ENCODE data around the gene CTDSP2.
A peak's percentile ranks its signal among the peaks of the same experiment; 100 is the strongest.
"Not testable (repeated sequence)": the region's sequence is repeated elsewhere in the genome, so short reads cannot be mapped to it uniquely, and the experiment has no call there.

Gene CTDSP2, protein sequence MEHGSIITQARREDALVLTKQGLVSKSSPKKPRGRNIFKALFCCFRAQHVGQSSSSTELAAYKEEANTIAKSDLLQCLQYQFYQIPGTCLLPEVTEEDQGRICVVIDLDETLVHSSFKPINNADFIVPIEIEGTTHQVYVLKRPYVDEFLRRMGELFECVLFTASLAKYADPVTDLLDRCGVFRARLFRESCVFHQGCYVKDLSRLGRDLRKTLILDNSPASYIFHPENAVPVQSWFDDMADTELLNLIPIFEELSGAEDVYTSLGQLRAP

GRCh38 chr12:57846577-57847319 lies at the start of gene CTDSP2:
TSS of gene CTDSP2 (minus strand) at chr12:57846729. CDS start at chr12:57846435, 294 bp downstream.
- peak; percentile 100 for DNase-seq (ENCODE audit: low spot score)

GRCh38 chr12:57896115-57896433 lies 49.5 kb upstream of the CTDSP2 start:
- DNase-seq (ENCODE audit: low spot score): no peak

DNA sequence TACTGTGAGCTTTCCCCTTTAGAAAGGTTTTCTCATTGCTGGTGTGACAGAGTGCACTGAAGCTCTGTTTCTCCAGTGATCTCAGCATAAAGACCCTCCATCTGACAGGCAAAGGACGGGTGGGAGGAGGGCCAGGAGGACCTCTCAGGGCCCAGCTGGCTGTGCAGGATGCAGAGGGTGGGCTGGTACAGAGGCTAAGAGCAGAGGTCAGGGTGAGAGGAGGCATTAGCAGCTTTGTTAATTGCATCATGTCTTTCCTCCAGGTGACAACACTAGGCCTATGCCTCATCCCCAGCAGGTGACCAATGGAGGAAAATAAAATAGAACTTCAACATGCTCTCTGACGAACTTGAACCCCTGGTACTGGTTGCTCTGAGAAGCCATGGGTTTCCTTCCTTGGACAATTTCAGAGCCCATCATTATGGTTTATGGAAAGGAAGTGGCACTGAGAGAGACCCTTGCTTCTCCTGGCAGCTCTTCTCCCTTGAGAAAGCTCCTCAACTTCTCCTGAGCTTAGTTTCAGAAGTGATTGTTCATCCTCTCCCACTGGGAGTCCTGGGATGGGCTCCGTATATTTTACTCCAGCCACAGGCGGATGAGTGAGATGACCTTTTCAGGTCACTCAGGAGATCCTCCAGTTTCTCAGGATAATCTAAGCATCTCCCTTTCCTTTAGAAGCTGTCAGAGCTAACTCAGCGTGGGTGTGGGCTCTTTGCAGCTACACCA lies 49.0 kb upstream of the CTDSP2 start:
- no peak for DNase-seq (ENCODE audit: low spot score)

DNA sequence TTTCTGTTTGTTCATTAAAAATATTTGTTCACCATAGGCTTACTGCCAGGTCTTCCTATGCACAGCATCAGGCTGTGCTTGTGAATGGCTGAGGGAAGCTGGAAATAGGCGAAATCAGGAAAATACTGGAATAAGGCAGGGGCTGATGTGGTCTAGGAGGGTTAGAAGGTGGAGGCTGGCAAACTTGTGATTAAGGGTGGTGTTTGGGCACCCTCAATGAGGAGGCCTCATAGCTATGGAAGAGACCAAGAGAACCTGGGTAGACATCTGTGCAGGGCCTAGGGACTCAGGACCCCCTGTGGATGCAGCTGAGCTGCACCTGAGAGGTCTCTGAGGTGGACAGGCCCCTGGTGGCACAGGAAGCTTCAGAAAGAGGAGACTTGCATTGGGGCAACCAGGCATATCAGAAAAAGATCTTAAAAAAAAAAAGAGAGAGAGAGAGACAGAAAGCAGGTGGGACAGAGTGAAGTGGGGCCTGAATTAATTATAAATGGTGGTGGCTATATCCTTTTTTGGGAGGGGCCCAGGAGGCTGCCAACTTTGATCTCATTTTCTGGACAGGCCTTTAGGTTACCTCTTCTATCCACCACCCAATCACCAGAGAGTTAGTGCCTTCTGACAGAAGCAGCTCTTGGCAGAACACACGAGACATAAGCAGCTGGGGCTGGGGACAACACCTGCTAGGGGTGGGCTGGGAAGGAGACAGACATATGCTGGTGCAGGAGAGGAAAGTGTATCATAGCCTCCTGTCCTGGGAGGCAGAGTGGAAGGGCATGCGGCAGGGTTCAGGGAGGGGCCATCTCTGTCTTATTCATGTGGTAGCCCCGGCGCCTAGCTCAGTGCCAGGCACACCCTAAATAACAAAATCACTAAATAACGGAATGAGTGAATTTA lies 48.1 kb upstream of the CTDSP2 start:
- DNase-seq (ENCODE audit: low spot score): no peak

DNA sequence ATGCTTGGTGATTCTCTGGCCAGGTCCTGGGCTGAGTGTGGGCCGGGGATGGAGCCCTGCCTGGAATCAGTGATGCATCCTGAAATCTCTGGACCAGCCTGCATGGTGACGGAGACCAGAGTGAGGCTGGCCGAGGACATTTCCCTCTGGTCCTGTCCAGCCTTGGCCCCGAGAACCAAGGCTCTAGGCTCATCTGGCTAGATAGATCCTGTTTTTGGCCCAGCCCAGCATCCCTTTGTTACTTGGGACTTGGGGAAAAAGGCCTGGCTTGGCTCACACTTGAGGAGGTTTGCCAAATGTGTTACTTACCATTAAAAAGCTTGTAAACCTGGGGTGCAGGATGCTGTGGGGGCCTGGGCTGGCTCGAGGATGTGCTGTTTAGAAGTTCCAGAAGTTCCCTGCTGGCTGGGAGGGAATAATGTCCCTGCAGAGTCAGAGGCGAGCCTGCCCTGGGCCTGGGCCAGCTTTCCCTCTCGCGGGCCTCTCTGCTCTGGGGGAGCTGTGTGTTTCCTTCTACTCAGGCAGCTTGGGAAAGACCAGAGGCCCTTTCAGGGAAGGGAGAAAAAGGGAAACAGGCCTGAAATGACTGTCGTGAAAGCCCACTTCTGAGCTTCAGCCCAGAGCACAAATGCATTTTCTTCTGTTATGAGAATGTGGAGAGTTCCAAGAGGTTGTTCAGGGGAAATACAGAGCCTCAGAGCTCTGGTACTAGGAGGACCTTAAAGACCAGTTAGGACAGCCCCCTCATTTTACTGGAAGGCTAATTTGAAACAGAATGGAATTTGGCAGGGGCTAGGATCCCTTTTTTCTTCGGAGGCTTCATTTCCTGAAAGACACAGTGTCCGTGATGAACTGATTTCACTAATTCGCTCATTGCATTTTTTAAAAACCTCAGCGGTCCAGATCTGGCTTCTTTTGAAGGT lies 47.2 kb upstream of the CTDSP2 start:
- DNase-seq (ENCODE audit: low spot score): peak; percentile 72

- no peak for DNase-seq (ENCODE audit: low spot score)
These were observed 45.9 kb upstream of the CTDSP2 start for GRCh38 chr12:57892232-57892972.

DNA sequence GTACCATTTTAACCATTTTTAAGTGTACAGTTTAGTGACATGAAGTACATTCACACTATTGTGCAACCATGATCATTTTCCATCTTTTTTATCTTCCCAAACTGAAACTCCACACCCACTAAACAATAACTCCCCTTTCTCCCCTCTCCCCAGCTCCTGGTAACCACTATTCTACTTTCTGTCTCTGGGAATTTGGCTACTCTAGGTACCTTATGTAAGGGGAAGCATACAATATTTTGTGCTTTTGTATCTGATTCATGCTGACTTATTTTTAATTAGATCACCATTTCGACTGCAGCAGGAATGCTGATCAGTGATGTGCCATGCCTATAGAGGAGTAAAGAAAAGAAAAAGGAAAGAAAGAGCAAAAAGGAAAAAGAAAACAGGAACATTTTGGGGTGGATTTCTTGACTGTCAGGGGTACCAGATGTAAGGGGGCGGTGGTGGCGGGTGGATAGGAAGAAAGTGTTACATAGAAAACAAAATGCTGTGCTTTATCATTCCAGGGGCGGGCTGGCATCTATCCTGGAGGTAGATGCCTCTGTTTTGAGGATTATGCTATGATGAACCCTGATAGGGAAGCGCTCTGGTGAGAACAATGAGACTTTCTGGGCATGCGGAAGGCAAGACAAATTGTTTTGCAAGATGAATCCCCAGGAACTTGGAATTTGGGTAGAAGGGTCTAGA lies 45.2 kb upstream of the CTDSP2 start:
- no peak for DNase-seq (ENCODE audit: low spot score)

DNA sequence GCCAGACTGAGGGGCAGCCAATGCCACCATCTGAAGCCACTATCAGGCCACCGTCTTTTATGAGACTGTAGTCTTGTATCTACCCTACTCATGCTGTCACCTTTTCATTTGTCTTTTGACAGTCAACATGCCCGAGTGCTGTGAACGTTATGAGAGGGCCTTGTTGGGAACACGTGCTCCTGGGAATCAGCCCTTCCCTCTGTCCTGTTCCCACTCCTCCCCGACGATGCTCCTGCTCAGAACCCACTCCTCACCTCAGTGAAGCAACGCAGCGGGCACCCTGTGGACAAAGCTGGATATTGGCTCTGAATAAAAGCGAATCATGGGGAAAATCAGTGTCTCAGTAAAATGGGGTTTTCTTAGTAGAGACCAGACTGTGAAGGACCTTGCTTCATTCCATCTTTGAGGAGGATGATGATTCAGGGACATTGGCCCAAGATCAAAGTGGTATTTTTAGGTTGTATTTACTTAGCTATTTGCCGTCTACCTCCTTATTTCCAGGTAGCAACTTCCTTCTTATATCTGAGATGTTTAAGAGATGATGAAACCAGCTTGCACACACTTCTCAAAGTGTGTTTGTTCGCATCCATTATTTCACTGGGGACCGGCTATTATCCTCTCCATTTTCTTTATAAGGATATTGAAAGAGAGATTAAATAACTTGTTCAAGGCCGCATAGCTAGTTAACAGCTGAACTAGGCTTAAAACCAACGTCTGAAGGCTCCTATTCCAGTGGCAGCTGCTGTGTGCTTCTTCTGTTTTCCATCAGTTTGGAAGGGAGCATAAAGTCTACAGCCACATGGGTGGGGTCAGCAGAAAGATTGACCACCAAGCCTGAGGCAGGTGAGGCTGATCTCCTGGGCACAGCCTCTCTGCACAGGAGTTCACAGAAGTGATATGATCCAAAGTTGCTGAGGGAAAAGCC lies 43.9 kb upstream of the CTDSP2 start:
- DNase-seq (ENCODE audit: low spot score): no peak

DNA sequence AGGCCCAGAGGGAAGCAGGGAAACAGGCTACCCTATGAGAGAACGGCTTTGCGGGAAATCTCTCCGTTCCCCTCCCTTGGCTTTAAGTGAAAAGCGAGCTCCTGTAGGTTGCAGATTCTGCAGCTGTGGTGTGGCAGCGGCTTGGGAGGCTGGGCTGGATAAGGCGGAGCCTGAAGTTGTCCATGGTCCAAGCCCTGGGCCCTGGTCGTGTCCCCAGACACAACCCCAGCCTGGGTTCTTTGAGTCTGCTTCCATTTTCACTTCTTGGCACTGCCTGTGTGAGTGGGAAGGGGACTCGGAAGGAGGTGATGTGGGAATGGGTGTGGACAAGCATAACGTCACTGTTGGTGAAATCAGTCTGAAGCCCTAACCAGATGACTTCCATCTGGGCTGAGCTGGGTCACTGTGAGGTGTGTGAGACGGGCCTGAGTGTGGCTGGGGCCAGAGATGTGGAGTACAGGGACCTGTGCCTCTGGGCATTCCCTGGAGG lies 43.0 kb upstream of the CTDSP2 start:
- DNase-seq (ENCODE audit: low spot score): peak; percentile 58

DNA sequence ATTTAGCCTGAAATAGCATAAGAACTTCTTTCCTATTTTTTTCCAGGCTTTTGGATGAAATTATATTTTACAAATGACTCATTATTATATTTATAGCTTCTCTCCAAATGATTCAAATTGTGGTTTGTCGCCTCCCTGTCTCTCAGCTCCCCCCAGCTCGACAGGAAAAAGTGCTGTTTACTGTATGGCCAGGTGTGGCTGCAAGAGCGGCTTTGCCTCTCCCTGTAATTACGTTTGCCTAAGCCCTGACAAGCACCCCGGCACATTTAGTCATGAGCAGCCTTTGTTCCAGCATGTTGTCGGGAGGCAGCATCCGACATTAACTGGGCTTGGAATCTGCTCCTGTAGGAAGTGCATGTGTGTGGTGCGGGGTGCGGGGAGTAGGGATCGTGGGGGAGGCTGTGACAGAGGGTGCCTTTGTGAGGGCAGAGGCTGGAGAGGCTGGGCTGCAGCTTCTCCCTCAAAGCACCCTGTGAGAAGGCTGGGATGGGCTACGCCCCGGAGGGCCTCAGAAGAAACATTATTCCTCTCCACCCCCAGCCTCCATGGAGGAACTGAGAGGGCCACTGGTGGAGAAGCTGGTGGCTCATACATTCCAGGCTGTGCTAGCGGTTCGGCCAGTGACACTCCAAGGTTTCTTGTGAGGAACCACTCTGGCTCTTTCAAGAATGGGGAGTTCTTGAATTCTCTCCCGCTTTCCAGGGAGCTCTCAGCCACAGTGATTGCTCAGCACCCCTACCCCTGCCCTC lies 42.1 kb upstream of the CTDSP2 start:
- peak; percentile 68 for DNase-seq (ENCODE audit: low spot score)

GRCh38 chr12:57887631-57888408 lies 41.3 kb upstream of the CTDSP2 start:
- no peak for DNase-seq (ENCODE audit: low spot score)

- DNase-seq (ENCODE audit: low spot score): not testable (repeated sequence)
These were observed 40.4 kb upstream of the CTDSP2 start for GRCh38 chr12:57886964-57887363.

DNA sequence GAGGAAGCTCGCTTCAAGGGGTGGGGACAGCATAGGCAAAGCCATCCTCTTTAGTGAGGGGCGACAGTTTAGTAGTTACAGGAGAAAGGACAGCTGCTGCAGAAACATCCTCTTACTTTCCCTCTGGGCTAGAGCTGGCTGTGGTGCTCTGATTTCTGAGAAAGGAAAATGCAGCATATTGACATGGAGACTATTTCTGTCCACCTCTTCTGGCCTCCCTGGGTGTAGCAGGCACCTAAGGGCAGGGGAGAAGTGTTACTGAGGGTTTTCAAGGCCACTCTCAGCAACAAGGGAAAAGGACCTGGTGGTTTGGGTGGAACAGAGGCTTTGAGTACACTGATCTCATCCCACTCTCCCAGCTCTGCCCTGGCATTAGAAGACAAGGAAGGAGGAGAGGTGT lies 40.0 kb upstream of the CTDSP2 start:
- DNase-seq (ENCODE audit: low spot score): no peak

DNA sequence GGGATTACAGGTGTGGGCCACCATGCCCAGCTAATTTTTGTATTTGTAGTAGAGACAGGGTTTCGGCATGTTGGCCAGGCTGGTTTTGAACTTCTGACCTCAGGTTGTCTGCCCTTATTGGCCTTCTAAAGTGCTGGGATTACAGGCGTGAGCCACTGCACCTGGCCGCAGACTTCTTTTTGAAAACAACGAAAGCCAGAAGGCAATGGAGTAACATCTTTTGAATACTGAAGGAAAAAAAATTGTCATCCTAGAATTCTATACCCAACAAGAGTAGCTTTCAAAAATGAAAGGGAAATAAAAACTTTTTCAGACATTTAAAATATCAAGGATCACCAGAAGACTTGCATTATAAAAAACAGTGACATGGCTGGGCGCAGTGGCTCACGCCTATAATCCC lies 38.7 kb upstream of the CTDSP2 start:
- no peak for DNase-seq (ENCODE audit: low spot score)

DNA sequence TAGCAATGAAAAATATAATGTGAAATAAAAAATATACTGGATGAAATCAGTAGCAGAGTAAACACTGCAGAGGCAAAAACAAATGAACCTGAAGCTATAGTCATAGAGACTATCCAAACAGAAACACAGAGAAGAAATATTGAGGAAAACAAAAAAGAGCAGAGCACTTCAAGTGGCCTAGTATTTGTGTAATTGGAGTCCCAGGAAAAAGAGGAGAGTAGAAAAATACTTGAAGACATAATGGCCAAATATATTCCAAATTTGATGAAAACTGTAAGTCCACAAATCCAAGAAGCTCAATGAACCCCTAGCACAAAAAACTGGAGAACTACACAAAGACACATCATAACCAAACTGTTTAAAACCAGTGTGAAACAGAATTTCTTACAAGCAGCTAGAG lies 37.2 kb upstream of the CTDSP2 start:
- no peak for DNase-seq (ENCODE audit: low spot score)

- DNase-seq (ENCODE audit: low spot score): no peak
These were observed 36.5 kb upstream of the CTDSP2 start for GRCh38 chr12:57883057-57883456.

GRCh38 chr12:57882575-57882974 lies 36.0 kb upstream of the CTDSP2 start:
- no peak for DNase-seq (ENCODE audit: low spot score)
